Hematopoietic multipotent progenitor cell treated with erythropoietin and hydrocortisone succinate and interleukin-3 and kit ligand, for 8 days (in vitro differentiated cells): ENCODE data around the gene AKR7A2.

Experiments
- DNase-seq: peaks from one replicate; pipeline ENCODE4 v3.0.0-alpha.2; 2015

The AKR7A2 gene

DNA sequence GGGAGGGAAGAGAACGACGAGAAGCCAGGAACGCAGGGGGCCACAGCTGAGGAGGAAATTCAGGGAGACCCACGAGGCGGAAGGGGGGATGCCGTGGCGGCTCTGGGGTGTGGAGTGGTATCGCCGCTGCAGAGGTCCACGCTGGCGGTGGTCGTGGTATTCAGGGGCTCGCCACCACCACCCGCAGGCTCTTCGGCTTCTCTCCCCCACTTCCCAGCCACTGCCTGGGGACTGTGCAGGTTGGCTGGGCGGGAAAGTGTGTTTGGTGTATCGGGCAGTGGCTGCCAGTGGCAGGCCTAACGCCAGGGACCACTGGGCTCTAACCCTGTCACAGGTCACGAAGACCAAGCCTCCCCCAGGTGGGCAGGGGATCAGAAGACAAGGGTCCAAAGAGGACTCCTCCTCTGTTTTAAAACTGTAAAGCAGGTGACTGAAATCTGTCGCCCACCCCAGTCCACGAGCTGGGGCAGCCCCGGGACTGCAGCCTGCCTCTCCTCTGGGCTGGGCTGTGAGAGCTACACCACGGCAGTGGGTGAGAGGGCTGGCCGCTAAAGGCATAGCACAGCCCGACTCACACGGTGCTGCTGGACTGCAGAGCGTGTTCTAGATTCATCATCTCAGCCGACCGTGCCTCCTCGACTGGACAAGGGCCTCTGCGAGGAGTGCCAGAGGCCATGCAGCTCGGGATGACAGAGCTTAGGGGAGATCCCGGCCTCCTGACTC is 31.1 kb upstream of the AKR7A2 start:
- DNase-seq = no peak

GRCh38 chr1:19342062-19342750 is 30.3 kb upstream of the AKR7A2 start:
- no peak for DNase-seq

GRCh38 chr1:19341201-19342061 is 29.5 kb upstream of the AKR7A2 start:
- DNase-seq = peak; percentile 71

- DNase-seq = no peak
Observed at GRCh38 chr1:19340387-19340937, 28.5 kb upstream of the AKR7A2 start.

DNA sequence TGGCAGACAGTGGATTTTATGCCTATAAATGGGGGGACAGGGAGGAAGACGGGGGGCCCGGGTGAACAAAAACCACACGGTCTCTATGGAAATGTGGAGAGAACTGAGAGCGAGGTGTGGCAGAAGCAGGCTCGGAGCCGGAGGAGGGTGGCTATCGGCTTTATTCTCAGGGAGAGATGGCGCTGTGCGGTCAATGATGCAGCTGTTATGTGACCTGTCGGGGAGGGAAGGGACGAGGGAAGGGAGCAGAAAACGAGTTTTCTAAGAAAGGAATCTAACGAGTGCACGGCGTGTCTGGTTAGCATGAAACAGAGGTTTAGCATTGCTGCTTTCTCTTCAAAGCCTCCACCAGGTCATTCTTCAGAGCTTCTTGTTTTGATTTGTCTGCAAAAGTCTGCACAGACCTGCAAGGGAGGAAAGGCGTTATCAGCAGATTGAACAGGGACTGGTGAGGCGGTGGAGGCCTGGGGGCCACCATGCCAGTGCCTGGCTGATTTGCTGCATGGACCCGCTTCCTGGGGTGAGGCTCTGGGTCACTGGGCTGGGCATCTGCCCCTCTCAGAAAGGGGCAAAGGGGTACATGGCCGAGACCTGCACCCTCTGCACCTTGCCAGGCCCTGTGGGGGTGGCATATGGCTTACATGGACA is 27.4 kb upstream of the AKR7A2 start:
- DNase-seq = no peak

DNA sequence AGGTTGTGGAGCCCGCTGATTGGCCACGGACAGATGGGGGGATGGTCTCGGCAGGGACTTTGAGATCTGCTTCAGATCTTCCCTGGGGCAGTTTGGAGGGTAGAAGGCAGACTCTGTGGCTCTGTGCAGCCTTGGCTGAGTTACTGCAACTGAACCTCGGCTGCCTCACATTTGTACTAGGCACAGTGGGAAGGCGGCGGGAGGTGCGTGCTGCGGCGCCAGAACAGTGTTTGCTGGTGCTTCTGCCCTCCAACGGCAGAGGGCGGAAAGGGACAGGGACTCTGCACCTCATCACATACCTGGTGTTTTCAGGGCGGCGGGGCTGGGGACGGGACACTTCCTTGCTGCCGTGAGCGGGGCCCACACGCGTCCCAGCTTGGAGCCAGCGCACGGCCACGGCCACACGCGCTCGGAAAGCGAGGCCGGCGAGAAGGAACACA is 26.4 kb upstream of the AKR7A2 start:
- no peak for DNase-seq

GRCh38 chr1:19337289-19337688 is 25.3 kb upstream of the AKR7A2 start:
- DNase-seq = no peak

- no peak for DNase-seq
Observed at GRCh38 chr1:19336543-19336942, 24.6 kb upstream of the AKR7A2 start.

DNA sequence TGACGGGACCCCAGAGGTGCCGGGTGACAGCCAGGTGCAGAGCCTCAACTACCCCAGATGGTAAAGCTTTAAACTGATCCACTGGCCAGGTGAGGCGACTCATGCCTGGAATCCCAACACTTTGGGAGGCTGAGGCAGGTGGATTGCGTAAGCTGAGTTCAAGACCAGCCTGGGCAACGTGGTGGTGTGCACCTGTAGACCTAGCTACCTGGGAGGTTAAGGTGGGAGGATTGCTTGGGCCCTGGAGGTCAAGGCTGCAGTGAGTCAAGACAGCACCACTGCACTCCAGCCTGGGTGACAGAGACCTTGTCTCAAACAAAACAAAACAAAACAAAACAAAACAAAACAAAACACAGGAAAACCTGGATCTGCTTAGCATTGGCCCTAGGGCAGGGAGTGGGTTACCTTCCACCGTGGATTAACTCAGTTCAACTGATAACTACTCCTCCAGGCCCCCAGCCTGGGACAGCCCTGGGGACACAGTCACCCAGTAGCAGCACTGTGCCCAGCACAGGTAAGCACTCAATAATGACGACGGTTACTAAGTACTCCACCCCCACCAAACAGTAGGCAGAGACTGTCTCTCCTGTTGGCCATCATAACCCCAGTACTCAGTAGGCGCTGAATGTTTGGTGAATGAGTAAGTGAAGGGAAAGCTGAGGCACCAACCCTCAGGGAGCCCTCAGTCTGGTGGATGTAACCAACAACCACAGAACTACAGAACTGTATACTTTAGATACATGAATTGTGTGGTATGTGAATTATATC is 21.8 kb upstream of the AKR7A2 start:
- DNase-seq = no peak

DNA sequence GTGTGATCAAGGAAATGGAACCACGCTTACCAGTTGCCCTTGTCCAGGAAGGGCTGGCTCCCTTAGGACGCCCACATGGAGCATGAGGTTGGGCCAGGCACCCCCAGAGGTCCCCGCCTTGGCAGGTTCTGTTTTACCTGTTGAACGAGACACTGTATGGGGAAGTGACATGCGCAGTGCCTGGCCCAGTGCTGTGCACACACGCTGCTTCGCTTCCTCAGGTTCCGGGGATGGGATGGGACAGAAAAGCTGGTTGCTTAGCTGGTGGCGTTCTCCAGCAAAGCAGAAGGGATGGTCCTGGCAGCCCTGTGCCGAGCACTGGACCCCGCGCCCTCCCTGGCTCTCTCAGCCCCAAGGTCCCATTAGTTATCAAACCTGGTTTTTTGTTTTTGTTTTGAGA is 20.9 kb upstream of the AKR7A2 start:
- no peak for DNase-seq

- no peak for DNase-seq
Observed at GRCh38 chr1:19331262-19331878, 19.4 kb upstream of the AKR7A2 start.

DNA sequence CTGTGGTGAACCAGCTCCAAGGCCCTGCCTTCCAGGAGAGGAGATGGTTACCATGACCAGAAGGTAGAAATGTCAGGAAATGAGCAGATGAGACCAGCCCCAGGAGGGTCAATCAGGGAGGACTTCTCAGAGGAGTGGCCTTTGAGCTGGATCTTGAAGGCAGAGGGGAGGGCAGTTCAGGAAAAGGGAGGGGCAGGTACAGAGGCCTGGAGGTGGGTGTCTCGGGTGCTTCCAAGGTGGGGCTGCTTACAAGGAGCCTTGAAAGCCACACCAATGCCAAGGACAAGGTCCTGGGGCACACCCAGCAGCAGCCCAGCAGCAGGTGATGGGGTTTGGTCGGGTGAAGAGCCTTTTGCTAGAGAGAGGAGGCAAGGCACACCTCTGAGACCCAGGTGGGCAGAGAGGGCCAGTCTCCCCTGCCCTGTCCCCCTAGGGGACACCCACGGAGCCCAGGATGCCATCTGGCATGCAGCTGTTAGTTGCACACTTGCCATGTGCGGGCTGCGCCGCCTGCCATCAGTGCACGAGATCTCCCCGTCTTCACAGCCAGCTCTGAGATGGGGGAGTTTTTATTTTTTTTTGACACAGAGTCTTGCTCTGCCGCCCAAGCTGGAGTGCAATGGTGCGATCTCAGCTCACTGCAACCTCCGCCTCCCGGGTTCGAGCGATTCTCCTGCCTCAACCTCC is 18.6 kb upstream of the AKR7A2 start:
- no peak for DNase-seq

DNA sequence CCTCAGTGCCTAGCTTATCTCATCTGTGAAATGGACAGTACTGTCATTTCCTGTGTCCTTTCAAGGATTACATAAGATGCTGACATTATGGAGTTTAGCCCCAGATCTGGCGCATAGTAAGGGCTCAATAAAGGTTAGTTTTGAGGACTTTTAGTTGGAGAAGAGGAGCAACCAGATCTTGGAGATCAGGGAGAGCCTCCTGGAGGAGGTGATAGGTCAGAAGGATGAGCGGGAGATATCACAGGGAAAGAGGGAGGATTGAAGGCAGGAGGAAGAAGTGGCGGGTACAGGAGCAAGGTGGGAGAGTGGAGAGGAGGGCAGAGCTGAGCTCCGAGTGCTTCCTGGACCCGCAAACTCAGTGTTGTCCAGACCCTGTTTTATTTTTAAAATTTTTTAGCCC is 17.7 kb upstream of the AKR7A2 start:
- no peak for DNase-seq

DNA sequence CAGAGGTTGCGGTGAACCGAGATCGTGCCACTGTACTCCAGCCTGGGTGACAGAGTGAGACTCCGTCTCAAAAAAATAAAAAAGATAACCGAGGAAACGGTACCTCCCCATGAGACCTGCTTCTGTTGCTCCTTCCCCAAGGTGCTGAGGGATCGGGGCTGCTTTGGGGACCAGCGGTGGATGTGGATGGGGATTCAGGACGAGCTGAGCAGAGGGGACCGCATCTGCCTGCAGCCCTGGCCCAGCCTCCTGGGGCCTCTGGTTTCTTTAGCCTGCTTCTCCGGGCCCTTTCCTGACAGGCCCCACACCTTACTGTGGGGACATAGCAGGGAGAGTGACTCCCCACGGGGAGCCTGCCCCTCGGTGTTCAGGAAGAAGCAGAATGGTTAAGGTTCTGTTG is 17.2 kb upstream of the AKR7A2 start:
- DNase-seq = no peak

- DNase-seq = no peak
Observed at GRCh38 chr1:19328486-19328885, 16.5 kb upstream of the AKR7A2 start.

GRCh38 chr1:19327736-19328135 is 15.8 kb upstream of the AKR7A2 start:
- no peak for DNase-seq

GRCh38 chr1:19327301-19327700 is 15.4 kb upstream of the AKR7A2 start:
- DNase-seq = no peak

- DNase-seq = no peak
Observed at GRCh38 chr1:19326748-19327065, 14.8 kb upstream of the AKR7A2 start.

DNA sequence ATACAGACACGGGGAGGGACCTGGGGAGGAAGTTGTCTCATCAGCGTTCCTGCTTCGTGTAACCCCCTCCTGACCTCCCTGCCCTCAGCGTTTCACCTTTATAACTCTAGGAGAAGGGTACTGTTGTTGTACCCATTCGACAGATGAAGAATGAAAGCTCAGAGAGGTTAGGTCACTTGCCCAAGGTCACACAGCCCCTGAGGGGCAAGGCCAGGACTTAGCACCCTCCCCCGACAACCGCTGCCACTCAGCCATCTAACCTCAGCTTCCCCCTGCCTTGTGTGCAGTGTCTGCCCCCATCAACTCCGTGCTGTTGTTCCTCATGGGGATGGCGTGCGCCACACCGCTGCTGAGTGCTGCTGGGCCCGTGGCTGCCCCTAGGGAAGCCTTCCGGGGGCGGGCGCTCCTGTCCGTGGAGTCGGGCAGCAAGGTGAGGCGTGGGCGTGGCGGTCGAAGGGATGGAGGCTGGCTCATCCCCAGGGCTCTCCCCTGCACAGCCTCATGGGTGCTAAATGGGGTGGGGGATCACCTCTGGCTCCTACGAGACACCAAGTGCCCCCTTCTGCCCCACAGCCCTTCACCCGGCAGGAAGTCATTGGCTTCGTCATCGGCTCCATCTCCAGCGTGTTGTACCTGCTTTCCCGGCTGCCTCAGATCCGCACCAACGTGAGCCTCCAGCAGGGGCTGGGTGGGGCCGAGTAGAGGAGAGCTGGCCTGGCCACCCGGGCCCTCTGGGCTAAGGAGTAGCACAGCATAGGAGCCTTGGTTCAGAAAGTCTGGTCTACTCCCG is 14.2 kb upstream of the AKR7A2 start:
- no peak for DNase-seq

DNA sequence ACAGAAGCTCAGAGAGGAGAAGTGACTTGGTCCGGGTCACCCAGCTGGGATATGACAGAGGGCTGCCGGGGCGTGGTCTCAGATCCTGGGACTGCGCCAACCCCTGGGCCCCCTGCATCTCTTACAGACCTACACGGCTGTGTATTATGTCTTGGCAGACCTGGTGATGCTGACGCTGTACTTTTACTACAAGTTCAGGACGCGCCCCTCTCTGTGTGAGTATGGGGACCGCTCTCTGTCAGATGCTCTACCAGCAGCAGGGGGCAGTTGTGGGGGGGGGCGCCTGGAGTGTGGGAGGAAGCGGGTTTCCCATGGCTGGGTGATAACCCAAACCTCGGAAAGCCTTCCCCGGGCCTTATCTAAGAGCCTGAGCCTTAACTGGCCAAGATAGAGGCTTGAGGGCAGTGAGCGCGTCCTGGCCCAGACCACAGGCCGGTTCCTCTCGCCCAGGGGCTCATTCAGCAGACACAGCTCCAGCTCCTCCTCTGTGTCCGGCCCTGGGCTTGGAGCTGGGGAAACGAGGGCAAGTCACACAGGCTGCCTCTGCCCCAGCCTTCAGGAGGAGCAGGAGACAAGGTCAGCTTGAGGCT is 13.5 kb upstream of the AKR7A2 start:
- DNase-seq = peak; percentile 58
